Colonic mucosa (tissue), 4 donors: ENCODE data around the gene PRSS38. TPM values are rescaled to one million over a fixed set of nuclear protein-coding genes. Genes with fewer than 3 reads are reported as not detected.

ENCODE experiments used
- DNase-seq: peaks from one replicate; pipeline ENCODE4 v3.0.0-alpha.2; 2020
- H3K27ac ChIP-seq: fragments of 200-600 bp; one replicate; pipeline ENCODE4 v1.8.0; 2021
- H3K27me3 ChIP-seq: fragments of 200-600 bp; one replicate; pipeline ENCODE4 v1.8.0; 2021
- H3K36me3 ChIP-seq: fragments of 200-600 bp; one replicate; pipeline ENCODE4 v1.8.0; 2021
- H3K4me1 ChIP-seq: fragments of 200-600 bp; one replicate; pipeline ENCODE4 v1.8.0; 2021; ENCODE audit warnings: mild to moderate bottlenecking
- H3K4me3 ChIP-seq: fragments of 200-600 bp; one replicate; pipeline ENCODE4 v1.8.0; 2021
- H3K9ac ChIP-seq, 2 donors: one replicate each; pipeline ENCODE4 v1.7.0; 2013; ENCODE audit warnings: control low read depth in 2 of 2, low read depth in 2 of 2, low read length in 2 of 2
- H3K9me3 ChIP-seq: fragments of 200-600 bp; one replicate; pipeline ENCODE4 v1.8.0; 2021
- CTCF ChIP-seq: fragments of 200-600 bp; IDR thresholded peaks from one replicate; pipeline ENCODE4 v1.8.0; 2022; ENCODE audit warnings: antibody characterized with exemption, mild to moderate bottlenecking
- intact Hi-C: fragments of 100-400 bp; cut with DNase I; formaldehyde crosslinking; loops from one replicate; pipeline ENCODE4 v1.14.1; 2022
- total RNA-seq, 2 donors: library from RNA; stranded (reverse); fragmentation: NEBNext Ultra II Directional in 1 of 2; extraction: Animal tissue kit (Norgen Biotek cat#: 25700) in 1 of 2; gene quantifications; one replicate each; pipeline ENCODE4 v1.2.1, GENCODE V29; 2021
- donor health status: healthy.
- donor health status: DM: no; HTN: no; CAD: no.
- donor health status: DM: no; HTN: no; CAD: no.

The PRSS38 gene
- total RNA-seq, 2 donors from 2014 or later: not detected

DNA sequence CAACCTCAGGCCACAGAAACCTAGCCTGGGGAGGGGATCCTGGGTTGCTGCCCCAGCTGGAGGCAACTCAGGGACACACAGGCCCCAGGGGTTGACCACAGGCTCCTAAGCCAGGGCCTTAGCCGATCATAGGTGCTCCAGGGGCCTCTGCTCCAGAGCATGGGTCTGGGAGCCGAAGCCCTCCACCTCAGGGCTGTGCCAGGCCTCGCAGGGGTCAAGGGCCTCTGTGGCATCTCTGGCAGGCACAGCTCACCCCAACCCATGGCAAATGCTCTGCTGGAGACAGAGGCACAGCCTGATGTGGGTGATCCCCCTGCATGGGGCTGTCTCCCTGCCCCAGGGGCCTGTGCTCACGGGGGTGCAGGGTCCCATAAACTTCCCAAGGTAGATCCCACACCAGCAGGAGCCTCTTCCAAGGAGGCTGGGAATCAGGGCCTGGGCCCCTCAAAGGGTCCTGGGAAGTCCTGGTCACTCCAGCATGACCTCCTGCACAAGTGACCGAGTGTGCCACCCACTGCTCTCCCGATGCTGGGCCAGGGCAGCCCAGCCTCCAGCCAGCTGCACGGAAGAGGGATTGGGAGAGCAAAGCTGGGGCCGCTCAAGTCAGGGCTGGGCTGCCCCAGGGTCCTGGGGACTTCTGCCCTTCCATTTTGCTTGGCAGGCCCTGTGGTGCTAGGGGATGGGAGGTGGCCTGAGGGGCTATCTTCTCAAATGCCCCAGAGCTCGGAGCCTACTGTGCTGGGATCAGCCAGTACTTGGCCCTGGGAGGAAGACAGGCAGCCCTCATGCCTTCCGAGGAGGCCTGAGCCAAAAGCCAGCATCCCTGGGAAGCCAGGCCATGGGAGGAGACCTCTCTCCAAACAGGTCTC is 22.2 kb upstream of the PRSS38 start:
- no peaks in the 10 kb centered on the region for H3K27me3 ChIP-seq
- no peak for DNase-seq
- no peaks in the 10 kb centered on the region for H3K4me1 ChIP-seq
- no peak overlapping the region for H3K27ac ChIP-seq
- H3K4me3 ChIP-seq: no peak overlapping the region
- intact Hi-C loops: no loop called here
- H3K9me3 ChIP-seq: no peaks in the 10 kb centered on the region
- no peaks in the 10 kb centered on the region for H3K36me3 ChIP-seq
- no peak overlapping the region for H3K9ac ChIP-seq
- TF ChIP-seq CTCF: no peak

DNA sequence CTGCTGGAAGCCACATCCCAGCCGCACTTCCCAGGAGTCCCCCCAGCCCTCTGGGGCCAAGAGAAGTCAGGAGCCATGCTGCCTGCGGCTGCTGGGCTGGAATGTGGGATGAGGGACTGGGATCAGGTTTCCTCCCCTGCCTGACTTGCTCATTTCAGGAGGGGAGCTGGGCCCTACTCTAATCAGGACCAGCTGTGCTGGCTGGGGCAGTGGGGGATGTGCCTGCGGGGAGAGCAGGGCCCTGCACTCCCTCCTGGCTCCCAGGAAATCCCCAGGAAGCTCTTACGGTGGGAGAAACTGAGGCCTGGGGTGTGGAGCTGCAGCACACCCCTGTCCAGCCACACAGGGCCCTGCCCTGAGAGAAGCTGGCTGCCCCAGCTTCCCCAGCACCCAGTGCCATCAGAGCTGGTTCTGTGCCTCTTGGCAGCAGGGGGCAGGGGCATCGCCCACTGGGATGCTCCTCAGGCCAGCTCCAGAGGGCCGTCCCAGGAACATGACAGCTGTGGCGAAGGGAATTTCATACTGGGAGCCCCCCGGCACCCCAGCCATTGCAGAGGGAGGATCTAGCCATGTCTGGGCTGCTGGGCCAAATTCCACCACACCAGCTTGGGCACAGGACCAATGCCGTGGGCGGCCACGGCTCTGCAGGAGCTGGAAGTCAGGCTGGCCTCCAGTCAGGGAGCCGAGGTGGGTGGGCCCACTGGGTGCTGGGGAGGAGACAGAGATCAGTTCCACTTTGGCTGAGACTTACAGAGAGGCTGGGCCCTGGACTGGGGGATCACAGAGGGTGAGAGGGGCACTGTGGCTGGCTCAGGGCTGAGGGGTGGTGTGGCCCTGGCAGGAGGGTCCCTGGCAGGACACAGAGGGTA is 21.3 kb upstream of the PRSS38 start:
- H3K4me1 ChIP-seq: no peaks in the 10 kb centered on the region
- no peaks in the 10 kb centered on the region for H3K27me3 ChIP-seq
- H3K9ac ChIP-seq: no peak overlapping the region
- no peak overlapping the region for H3K4me3 ChIP-seq
- no peak overlapping the region for H3K27ac ChIP-seq
- H3K9me3 ChIP-seq: no peaks in the 10 kb centered on the region
- intact Hi-C loops: no loop called here
- TF ChIP-seq CTCF: no peak
- peak; percentile 41 for DNase-seq
- no peaks in the 10 kb centered on the region for H3K36me3 ChIP-seq

GRCh38 chr1:227794817-227795192 is 20.7 kb upstream of the PRSS38 start:
- no peak overlapping the region for H3K27ac ChIP-seq
- intact Hi-C loops: no loop called here
- DNase-seq: no peak

GRCh38 chr1:227795732-227796131 is 19.7 kb upstream of the PRSS38 start:
- no peak for DNase-seq
- no peaks in the 10 kb centered on the region for H3K4me1 ChIP-seq
- no peak overlapping the region for H3K27ac ChIP-seq
- no peak overlapping the region for H3K4me3 ChIP-seq
- no peak overlapping the region for H3K9ac ChIP-seq
- H3K36me3 ChIP-seq: no peaks in the 10 kb centered on the region
- intact Hi-C loops: no loop called here
- TF ChIP-seq CTCF: no peak
- H3K27me3 ChIP-seq: no peaks in the 10 kb centered on the region
- no peaks in the 10 kb centered on the region for H3K9me3 ChIP-seq

More at GRCh38 chr1:227794817-227795192, 20.7 kb upstream of the PRSS38 start:
- H3K9ac ChIP-seq: no peak overlapping the region
- no peak overlapping the region for H3K4me3 ChIP-seq
- H3K36me3 ChIP-seq: no peaks in the 10 kb centered on the region
- H3K9me3 ChIP-seq: no peaks in the 10 kb centered on the region
- no peaks in the 10 kb centered on the region for H3K4me1 ChIP-seq
- H3K27me3 ChIP-seq: no peaks in the 10 kb centered on the region
- no peak for TF ChIP-seq CTCF

DNA sequence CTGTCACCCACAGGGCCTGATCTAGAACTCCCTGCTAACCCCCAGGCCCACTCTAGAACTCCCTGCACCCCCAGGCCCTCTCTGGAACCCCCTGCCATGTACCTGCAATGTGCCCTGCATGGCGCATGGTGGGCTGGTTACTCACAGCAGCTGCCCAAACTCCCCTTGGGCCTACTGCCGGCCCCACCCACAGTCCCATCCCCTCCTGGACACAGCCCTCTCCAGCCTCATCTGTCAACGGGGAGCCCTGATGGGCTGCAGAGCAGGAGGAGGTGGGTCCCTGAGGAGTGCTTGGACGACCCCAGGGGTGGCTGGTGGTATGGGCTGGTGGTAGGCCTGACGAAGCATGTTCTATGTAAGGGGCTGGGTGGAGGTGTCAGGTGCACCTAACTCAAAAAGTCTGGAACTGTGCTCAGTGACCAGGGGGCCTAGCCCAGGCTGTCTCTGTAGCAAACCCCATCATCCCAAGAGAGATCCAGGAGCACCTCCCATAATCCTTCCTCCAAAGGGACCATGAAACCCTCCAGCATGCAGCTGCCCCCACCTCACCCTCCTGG is 19.0 kb upstream of the PRSS38 start:
- TF ChIP-seq CTCF: no peak
- H3K9ac ChIP-seq: no peak overlapping the region
- H3K4me3 ChIP-seq: no peak overlapping the region
- intact Hi-C loops: no loop called here
- no peaks in the 10 kb centered on the region for H3K4me1 ChIP-seq
- DNase-seq: no peak
- H3K27ac ChIP-seq: no peak overlapping the region
- H3K9me3 ChIP-seq: no peaks in the 10 kb centered on the region
- no peaks in the 10 kb centered on the region for H3K27me3 ChIP-seq
- H3K36me3 ChIP-seq: no peaks in the 10 kb centered on the region
